IMR-90 (cell line): Measurements from ENCODE around the gene CYRIA. TPM values are rescaled to one million over a fixed set of nuclear protein-coding genes. Genes with fewer than 3 reads are reported as not detected.
A peak's percentile ranks its signal among the peaks of the same experiment; 100 is the strongest.

Experiments used
- ATAC-seq: fragments of 200-7000 bp; cut with Tn5 transposase; 2 replicates; pipeline ENCODE4 v1.9.1; 2020; ENCODE audit warnings: low read depth, mild to moderate bottlenecking, moderate library complexity
- BruUV-seq: library from RNA; stranded (reverse); fragments of 400-500 nt; replicated peaks from 2 replicates; lab custom pipeline; 2021; lab: Mats Ljungman, UMichigan
- CTCF ChIA-PET: fragments of 300-600 bp; formaldehyde crosslinking; extraction: SDS; loops from one replicate; lab custom pipeline; 2021; ENCODE audit warnings: antibody characterized with exemption; lab: Yijun Ruan, JAX
- POLR2A ChIA-PET: fragments of 300-600 bp; sonication (Branson Sonifier 250); formaldehyde crosslinking; loops from one replicate; lab custom pipeline; 2022; ENCODE audit warnings: antibody characterized with exemption; ENCODE audit not compliant: unreplicated experiment; lab: Charles Lee
- DNase-seq: peaks from one replicate; pipeline ENCODE4 v3.0.0; 2013
- H2AFZ ChIP-seq: replicated peaks from 2 replicates; pipeline ENCODE3; 2013; ENCODE audit warnings: low read length, mild to moderate bottlenecking; ENCODE audit not compliant: poor library complexity
- H2AK5ac ChIP-seq: 2 replicates; pipeline ENCODE4 v1.6.1; 2013; ENCODE audit warnings: low read depth, low read length, inconsistent platforms
- H2AK9ac ChIP-seq: replicated peaks from 2 replicates; pipeline ENCODE3; 2013; ENCODE audit warnings: mild to moderate bottlenecking, low read depth, low read length, moderate library complexity; ENCODE audit not compliant: poor library complexity
- H2BK120ac ChIP-seq: 2 replicates; pipeline ENCODE4 v1.6.1; 2013; ENCODE audit warnings: low read depth, low read length, inconsistent platforms
- H2BK15ac ChIP-seq: 3 replicates; pipeline ENCODE4 v1.6.1; 2013; ENCODE audit warnings: low read depth, low read length, inconsistent platforms
- H2BK20ac ChIP-seq: 2 replicates; pipeline ENCODE4 v1.6.1; 2013; ENCODE audit warnings: low read depth, mild to moderate bottlenecking, inconsistent platforms, low read length, moderate library complexity
- H2BK5ac ChIP-seq: 2 replicates; pipeline ENCODE4 v1.6.1; 2013; ENCODE audit warnings: mild to moderate bottlenecking, low read depth, low read length, inconsistent platforms; ENCODE audit not compliant: poor library complexity, severe bottlenecking
- H3K14ac ChIP-seq: replicated peaks from 2 replicates; pipeline ENCODE4 v1.6.1; 2013; ENCODE audit warnings: low read depth, low read length, inconsistent platforms
- H3K18ac ChIP-seq: 2 replicates; pipeline ENCODE4 v1.6.1; 2013; ENCODE audit warnings: low read depth, low read length, control low read depth
- H3K23ac ChIP-seq: 2 replicates; pipeline ENCODE4 v1.6.1; 2013; ENCODE audit warnings: low read depth, low read length, inconsistent platforms
- H3K27ac ChIP-seq: 2 replicates; pipeline ENCODE4 v1.5.1; 2013; ENCODE audit warnings: mild to moderate bottlenecking, control low read depth, low read length; ENCODE audit not compliant: insufficient read depth
- H3K27me3 ChIP-seq: 2 replicates; pipeline ENCODE4 v1.6.1; 2013; ENCODE audit warnings: low read length; ENCODE audit not compliant: control insufficient read depth, insufficient read depth
- H3K36me3 ChIP-seq: 2 replicates; pipeline ENCODE4 v1.6.1; 2013; ENCODE audit warnings: low read length, mixed read lengths; ENCODE audit not compliant: control insufficient read depth, insufficient read depth
- H3K4ac ChIP-seq: 2 replicates; pipeline ENCODE4 v1.6.1; 2013; ENCODE audit warnings: low read depth, low read length, inconsistent platforms
- H3K4me1 ChIP-seq: 2 replicates; pipeline ENCODE4 v1.6.1; 2013; ENCODE audit warnings: low read length, mixed read lengths; ENCODE audit not compliant: control insufficient read depth, insufficient read depth
- H3K4me2 ChIP-seq: 2 replicates; pipeline ENCODE4 v1.6.1; 2013; ENCODE audit warnings: low read depth, mild to moderate bottlenecking, control low read depth, low read length, moderate library complexity
- H3K4me3 ChIP-seq: 2 replicates; pipeline ENCODE4 v1.5.1; 2013; ENCODE audit warnings: low read depth, mild to moderate bottlenecking, control low read depth, low read length, moderate library complexity; ENCODE audit not compliant: insufficient read depth
- H3K56ac ChIP-seq: 2 replicates; pipeline ENCODE4 v1.6.1; 2013; ENCODE audit warnings: low read length, inconsistent platforms; ENCODE audit not compliant: insufficient read depth; ENCODE audit errors: extremely low read depth
- H3K79me1 ChIP-seq, 2 experiments: 2 replicates each; pipeline ENCODE4 v1.6.1; 2013; ENCODE audit warnings: low read length in 2 of 2, inconsistent platforms in 1 of 2, low read depth in 1 of 2
- H3K9ac ChIP-seq: 2 replicates; pipeline ENCODE4 v1.6.1; 2013; ENCODE audit warnings: low read depth, low read length, control low read depth
- H3K9me1 ChIP-seq: 2 replicates; pipeline ENCODE4 v1.6.1; 2013; ENCODE audit warnings: low read length, inconsistent platforms; ENCODE audit not compliant: insufficient read depth
- H3K9me3 ChIP-seq: 2 replicates; pipeline ENCODE4 v1.6.1; 2013; ENCODE audit warnings: low read length; ENCODE audit not compliant: control insufficient read depth, insufficient read depth
- H4K20me1 ChIP-seq: 2 replicates; pipeline ENCODE4 v1.6.1; 2013; ENCODE audit warnings: low read length, inconsistent platforms; ENCODE audit not compliant: insufficient read depth
- H4K5ac ChIP-seq: 2 replicates; pipeline ENCODE4 v1.6.1; 2013; ENCODE audit warnings: mild to moderate bottlenecking, low read depth, low read length, control low read depth
- H4K8ac ChIP-seq, 2 experiments: 2 replicates each; pipeline ENCODE4 v1.6.1; 2013; ENCODE audit warnings: low read depth in 2 of 2, low read length in 2 of 2, control low read depth in 1 of 2, inconsistent platforms in 1 of 2
- H4K91ac ChIP-seq: 2 replicates; pipeline ENCODE4 v1.6.1; 2013; ENCODE audit warnings: low read depth, low read length, inconsistent platforms; ENCODE audit not compliant: insufficient read depth
- BHLHE40 ChIP-seq: fragments of 150-350 bp; IDR thresholded peaks from 2 replicates; pipeline ENCODE4 v1.6.1; 2016; ENCODE audit warnings: mild to moderate bottlenecking, low read depth, low read length
- CEBPB ChIP-seq: IDR thresholded peaks from 2 replicates; pipeline ENCODE4 v1.6.1; 2012; ENCODE audit warnings: low read depth, low read length, improper control_type of control experiment
- MAFK ChIP-seq: IDR thresholded peaks from 2 replicates; pipeline ENCODE4 v1.6.1; 2012; ENCODE audit warnings: low read depth, low read length, improper control_type of control experiment
- MAZ ChIP-seq: IDR thresholded peaks from 2 replicates; pipeline ENCODE4 v1.6.1; 2012; ENCODE audit warnings: low read depth, mild to moderate bottlenecking, low read length, improper control_type of control experiment, moderate library complexity, borderline replicate concordance
- POLR2A ChIP-seq: IDR thresholded peaks from 2 replicates; pipeline ENCODE4 v1.6.1; 2012; ENCODE audit warnings: mild to moderate bottlenecking, low read depth, low read length
- WGBS, 2 experiments: methylation state at CpG; one replicate each; pipeline versions ENCODE4 v1.1.5 to v1.1.7; 2013; ENCODE audit warnings: missing lambda C conversion rate in 2 of 2; ENCODE audit not compliant: insufficient read length in 1 of 2; ENCODE audit errors: extremely low coverage in 2 of 2; 5-methylcytosine and 5-hydroxymethylcytosine counted together
- dilution Hi-C: fragments of 300-500 bp; cut with HindIII; formaldehyde crosslinking; loops from one replicate; pipeline ENCODE4 v1.14.3; 2018; ENCODE audit warnings: low sequenced_read_pairs; ENCODE audit not compliant: unreplicated experiment
- in situ Hi-C: fragments of 300-500 bp; cut with MboI; formaldehyde crosslinking; loops from 3 replicates; pipeline ENCODE4 v1.14.3; 2019; ENCODE audit warnings: low sequenced_read_pairs, inconsistent platforms, mixed read lengths
- intact Hi-C: fragments of 100-400 bp; cut with micrococcal nuclease; formaldehyde crosslinking; loops from 2 replicates; pipeline ENCODE4 v1.10.0; 2022
- polyA plus RNA-seq, 3 experiments: library from polyadenylated mRNA; depleted of rRNA; stranded (reverse); fragments of >200 nt; gene quantifications; 2 replicates each; pipeline ENCODE4 v1.2.3, GENCODE V29; 2012; ENCODE audit warnings: low replicate concordance in 1 of 3
- total RNA-seq: library from RNA; depleted of rRNA; stranded (reverse); fragments of >200 nt; gene quantifications from 2 replicates; pipeline ENCODE4 v1.2.3, GENCODE V29; 2012

The CYRIA gene
- total and polyA plus RNA-seq, 2 of the 4 experiments (the other 2 are of a cell fraction): 1.7 to 3.8 TPM

GRCh38 chr2:16620590-16620989 is 45.0 kb downstream of the CYRIA start:
- no peak overlapping the region for H2BK15ac ChIP-seq
- no peak overlapping the region for H3K14ac ChIP-seq
- no peak overlapping the region for H4K5ac ChIP-seq
- no peaks in the 10 kb centered on the region for H4K20me1 ChIP-seq
- H3K4ac ChIP-seq: no peak overlapping the region; the same call in 1 of the 2 replicates
- BruUV-seq: no TSS peak
- no peak overlapping the region for H3K9ac ChIP-seq
- no peak overlapping the region for H3K23ac ChIP-seq
- H3K27ac ChIP-seq: no peak overlapping the region
- no peak overlapping the region; the same call in 1 of the 2 replicates for H4K91ac ChIP-seq
- intact Hi-C loops (loop anchor here (10.0 kb wide), 1 partner anchor 886 kb away; no protein-coding TSS in a partner anchor), dilution Hi-C loops (no loop called here), in situ Hi-C loops (no loop called here)
- H3K9me3 ChIP-seq: no peaks in the 10 kb centered on the region
- peaks cover 25% of the 10 kb centered on the region for H3K4me1 ChIP-seq
- peaks cover 4% of the 10 kb centered on the region; the same call in 1 of the 2 replicates for H3K9me1 ChIP-seq
- POLR2A ChIA-PET: no interaction called here
- H2BK5ac ChIP-seq: peak overlapping the region; percentile 20
- H3K4me2 ChIP-seq: no peak overlapping the region
- H3K27me3 ChIP-seq: no peaks in the 10 kb centered on the region
- WGBS, 2 experiments: 100% methylated on average over 1 of the region's 2 CpGs; no CpG with 5 or more reads in 1 of the 2 experiments
- TF ChIP-seq POLR2A: no peak
- TF ChIP-seq BHLHE40: no peak
- TF ChIP-seq CEBPB: no peak
- TF ChIP-seq MAFK: no peak
- no peak for TF ChIP-seq MAZ
- no peak overlapping the region for H2AFZ ChIP-seq
- no peaks in the 10 kb centered on the region for H3K79me1 ChIP-seq
- H2BK20ac ChIP-seq: no peak overlapping the region; the same call in 1 of the 2 replicates
- peak overlapping the region; percentile 34; the same call in 1 of the 2 replicates for H3K18ac ChIP-seq
- H2BK120ac ChIP-seq: no peak overlapping the region
- no peak overlapping the region for H2AK9ac ChIP-seq
- DNase-seq: no peak
- CTCF ChIA-PET: interaction anchor here (1.1 to 1.4 kb wide), 2 partner anchors 12 to 136 kb away, joined by 4 read pairs; no protein-coding TSS in a partner anchor
- no peak overlapping the region for H4K8ac ChIP-seq
- H2AK5ac ChIP-seq: no peak overlapping the region; the same call in 1 of the 2 replicates
- ATAC-seq: no peak
- H3K36me3 ChIP-seq: peaks cover 16% of the 10 kb centered on the region
- H3K4me3 ChIP-seq: no peak overlapping the region
- H3K56ac ChIP-seq: no peak overlapping the region
